ENCODE data around the gene PRDM16. TPM values are rescaled to one million over a fixed set of nuclear protein-coding genes. Genes with fewer than 3 reads are reported as not detected.

Gene PRDM16
- total RNA-seq, 1 donor from 2014 or later = 15.9 TPM

- DNase-seq (ENCODE audit: low spot score) = peak; percentile 74
These were observed 697 bp downstream of the PRDM16 start for GRCh38 chr1:3069491-3070308.

GRCh38 chr1:3070309-3070643, 1.3 kb downstream of the PRDM16 start:
- DNase-seq (ENCODE audit: low spot score) = no peak

DNA sequence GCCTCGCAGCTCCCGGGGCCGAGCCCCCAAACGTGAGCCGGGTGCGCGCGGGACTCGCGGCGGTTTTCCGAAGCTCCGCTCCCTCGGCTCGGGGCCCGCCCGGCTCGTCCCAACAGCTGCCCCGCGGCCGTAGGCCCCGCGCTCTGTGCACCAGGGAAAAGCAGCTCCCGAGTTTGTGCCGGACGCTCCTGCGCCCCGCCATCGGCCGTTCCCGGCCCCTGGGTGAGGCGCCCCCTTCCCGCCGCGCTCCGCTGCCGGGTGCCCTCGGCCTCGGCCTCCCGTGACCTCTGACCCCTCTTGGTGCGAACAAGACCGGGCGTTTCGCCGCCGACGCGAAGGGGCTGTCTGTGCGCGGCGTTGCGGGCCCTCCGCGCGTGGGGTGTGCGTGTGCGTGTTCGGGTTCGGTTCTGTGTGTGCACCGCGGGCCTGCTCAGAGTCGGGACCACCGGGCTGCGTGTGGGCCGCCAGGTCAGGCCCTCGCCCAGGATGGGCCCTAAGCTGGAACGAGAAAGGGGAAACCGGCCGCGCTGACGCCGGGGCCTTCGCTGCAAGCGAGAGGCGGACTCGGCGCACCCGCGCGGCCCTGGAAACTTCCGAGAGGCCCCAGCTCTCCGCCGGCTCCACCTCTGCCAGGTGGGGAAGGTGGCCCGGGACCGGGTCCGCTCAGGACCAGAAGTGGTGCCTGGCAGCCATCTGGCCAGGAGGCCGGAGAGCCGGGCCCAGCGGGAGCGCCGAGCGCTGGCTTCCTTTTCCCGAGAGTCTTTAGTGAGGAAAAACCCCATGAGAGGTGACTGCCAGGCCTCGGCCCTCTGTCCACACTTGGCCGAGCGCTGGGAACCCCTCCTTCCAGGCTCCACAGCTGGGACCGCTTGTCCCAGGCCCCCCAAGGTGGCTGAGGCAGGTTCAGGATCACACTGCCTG, 1.9 kb downstream of the PRDM16 start:
- DNase-seq (ENCODE audit: low spot score) = no peak

DNA sequence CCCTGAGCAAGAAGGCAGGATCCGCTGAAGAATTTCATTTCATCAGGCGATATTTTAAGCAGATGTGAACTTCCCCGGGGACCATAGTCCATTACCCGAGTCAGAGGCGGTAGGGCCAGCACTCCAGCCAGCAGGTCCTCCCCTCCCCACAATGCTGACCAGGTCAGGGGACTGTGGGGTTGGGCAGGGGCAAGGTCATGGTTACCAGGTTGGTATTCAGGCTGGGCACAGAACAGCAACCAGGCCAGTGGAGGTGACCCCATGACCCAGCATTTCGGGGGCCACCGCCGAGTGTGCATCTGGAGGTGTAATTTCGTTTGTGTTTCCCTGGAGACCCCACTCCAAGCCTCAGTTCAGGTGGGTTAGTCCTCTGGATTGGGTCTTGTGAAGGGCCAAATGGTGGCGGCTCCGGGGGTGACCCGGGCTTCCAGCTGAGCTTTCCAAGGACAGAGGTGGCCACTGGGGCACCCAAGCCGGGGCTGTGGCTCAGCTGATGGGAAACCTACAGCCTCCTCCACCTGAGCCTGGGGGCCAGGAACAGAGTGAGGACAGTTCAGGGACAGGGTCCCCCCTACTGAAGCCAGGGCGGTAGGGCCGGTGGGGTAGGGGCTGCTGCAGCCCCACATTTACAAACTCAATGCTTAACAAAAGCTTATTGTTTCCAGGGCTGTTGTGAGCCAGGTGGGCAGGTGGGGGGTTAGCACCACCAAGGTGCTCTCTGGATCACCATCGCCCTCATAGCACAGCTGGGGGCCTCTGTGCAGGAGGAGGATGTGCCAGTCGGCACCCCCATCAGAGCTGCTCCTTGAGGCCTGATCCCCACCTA, 2.8 kb downstream of the PRDM16 start:
- DNase-seq (ENCODE audit: low spot score) = no peak

DNA sequence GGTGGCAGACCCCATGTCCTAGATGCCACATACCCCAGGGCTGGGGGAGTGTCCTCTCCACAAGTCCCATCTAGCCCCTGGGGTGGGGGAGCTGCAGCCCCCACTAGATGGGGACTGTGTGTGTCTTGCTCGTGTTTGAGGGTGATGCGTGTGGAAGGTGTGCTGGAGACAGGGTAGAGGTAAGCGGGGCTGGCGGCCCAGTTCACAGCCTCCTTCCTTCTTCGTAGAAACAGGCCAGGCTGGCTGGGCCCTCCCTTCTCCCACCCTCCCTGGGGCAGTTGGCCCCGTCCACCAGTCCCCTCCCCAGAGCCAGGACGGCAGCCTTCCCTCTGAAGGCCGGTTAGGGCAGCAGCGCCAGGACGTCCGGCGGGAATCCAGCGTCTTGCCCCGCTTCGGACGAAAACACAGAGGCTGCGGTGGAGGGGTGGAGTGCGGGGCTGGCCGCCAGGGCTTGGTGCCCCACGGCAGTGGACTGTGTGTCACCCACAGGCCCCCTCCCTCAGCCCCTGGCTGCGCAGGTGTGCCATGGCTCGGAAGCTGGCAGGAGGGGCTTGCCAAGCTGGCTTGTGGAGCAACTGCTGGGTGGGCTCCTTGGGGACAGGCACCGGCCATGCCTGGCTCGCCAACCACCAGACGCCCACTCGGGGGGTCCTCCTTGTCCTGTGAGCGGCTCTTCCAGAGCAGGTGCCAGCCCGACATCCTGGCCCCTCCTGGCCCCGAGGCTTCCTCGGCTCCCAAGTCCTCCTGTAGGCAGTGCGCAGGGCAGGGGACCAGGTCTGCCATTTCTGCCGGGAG, 3.6 kb downstream of the PRDM16 start:
- no peak for DNase-seq (ENCODE audit: low spot score)

DNA sequence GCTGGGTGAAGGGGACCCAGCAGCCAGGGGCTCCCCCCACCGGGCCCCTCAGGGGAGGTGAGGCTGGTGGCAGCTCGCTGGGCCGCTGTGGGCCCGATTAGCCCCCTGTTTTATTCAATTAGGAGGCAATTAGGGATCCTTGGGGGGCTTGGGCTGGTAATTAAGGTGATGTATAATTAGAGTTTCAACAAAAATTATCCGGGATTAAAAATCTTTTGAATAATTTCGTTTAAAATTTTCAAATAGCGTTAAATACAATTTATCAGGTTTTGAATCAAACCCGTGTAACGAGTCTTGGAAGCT, 4.1 kb downstream of the PRDM16 start:
- no peak for DNase-seq (ENCODE audit: low spot score)

GRCh38 chr1:3073489-3074296, 4.7 kb downstream of the PRDM16 start:
- DNase-seq (ENCODE audit: low spot score) = no peak

- DNase-seq (ENCODE audit: low spot score) = no peak
These were observed 5.3 kb downstream of the PRDM16 start for GRCh38 chr1:3074297-3074741.

GRCh38 chr1:3074800-3075199, 5.8 kb downstream of the PRDM16 start:
- no peak for DNase-seq (ENCODE audit: low spot score)

DNA sequence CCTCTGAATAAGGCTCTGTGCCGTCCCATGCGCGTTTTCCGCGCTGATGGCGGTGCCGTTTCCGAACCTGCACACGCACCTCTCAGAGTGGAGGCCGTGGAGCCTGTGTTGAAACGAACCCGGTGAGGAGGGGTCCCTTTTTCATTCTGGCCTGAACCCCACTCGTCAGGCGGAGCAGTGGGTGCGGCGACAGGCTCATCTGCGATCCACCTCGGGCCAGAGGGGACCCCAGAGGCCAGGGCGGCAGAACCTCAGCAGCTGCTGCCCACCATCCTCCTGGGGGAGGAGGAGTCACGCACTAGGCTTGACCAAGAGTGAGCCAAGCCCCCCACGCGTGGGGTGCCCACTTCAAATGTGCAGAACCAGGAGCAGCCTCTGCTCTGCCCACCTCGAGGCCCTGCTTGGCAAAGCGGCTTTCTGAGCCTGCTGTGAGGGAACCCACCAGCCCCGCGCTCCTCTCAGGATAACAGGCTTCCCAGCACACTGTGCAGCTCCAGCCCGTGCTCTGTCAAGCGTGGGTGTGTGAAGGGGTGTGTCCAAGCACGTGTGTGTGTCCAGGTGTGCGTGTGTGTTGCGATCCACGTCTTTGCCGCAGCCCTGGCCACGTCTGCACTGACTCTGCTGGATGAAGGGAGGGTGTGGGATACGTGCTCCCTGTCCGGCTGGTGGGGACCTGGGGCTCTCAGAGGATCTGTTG, 6.8 kb downstream of the PRDM16 start:
- DNase-seq (ENCODE audit: low spot score) = no peak

DNA sequence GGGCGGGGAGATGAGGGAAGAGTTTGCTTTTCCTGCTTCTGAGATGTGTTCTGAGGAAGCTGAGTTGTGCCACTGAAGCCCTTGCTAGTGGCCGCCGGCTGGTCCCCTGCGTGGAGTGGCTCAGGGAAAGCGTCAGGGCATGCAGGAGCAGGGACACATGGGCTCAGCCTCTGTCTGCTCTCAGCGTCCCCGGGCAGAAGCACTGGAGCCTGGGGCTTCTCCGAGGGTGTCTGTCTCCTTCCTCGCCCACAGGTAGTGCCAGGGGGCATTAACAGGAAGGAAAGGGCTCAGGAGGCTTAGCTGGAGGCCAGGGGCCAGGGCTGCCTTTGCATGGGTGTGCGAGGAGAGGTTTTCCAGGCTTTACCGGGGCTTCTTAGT, 7.3 kb downstream of the PRDM16 start:
- no peak for DNase-seq (ENCODE audit: low spot score)

DNA sequence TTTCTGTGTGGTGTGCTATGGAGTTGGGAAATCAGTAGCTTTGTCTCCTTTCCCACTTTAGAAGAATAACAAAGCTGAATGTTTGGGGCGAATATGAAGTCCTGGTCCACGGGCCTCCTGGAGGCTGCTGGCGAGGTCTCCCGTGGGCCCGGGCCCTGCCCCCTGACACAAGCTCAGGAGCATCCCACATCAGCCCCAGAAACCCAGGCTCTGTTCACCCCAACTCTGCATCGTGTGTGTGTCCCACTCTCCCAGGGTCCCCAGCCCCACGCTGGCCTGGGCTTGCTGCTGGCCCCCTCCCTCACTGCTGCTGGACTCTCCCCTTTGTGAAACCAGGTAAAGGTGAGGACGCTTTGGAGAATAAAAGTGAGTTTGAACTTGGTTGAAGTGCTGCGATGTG, 8.1 kb downstream of the PRDM16 start:
- DNase-seq (ENCODE audit: low spot score) = no peak

- DNase-seq (ENCODE audit: low spot score) = no peak
These were observed 8.6 kb downstream of the PRDM16 start for GRCh38 chr1:3077561-3077960.

- no peak for DNase-seq (ENCODE audit: low spot score)
These were observed 9.4 kb downstream of the PRDM16 start for GRCh38 chr1:3078430-3078861.

- no peak for DNase-seq (ENCODE audit: low spot score)
These were observed 9.9 kb downstream of the PRDM16 start for GRCh38 chr1:3078871-3079270.

DNA sequence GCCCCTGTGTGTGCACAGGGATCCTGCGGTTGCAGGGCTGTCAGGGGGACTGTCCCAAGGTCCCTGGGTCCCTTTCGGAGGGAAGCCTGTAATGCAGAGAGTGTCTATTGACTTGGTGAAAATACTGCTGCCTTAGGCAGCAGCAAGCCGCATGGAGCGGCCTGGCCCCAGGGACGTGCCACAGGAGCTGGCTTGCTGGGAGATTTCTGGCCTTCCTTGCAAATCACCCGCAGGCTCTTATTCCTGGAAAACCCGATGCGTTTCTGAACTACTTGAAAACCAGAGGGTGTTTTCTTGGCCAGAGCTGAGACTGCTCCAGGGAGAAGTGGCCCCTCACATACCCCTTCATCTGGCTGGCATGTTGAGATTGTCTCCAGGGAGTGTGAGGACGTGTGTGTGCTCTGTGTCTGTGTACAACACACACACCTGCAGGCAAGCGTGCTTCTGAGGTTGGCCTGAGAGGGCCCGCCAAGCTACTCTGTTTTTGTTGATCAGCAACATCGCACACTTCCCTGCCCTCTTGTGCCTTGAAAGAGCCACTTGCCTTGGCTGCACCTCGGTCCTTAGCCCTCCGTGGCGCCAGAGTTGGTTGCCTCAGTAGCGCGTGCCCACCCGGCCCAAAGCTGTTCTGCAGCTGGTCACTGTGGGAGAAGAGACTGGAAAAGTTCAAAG, 10.5 kb downstream of the PRDM16 start:
- DNase-seq (ENCODE audit: low spot score) = no peak

GRCh38 chr1:3080053-3080955, 11.3 kb downstream of the PRDM16 start:
- no peak for DNase-seq (ENCODE audit: low spot score)

DNA sequence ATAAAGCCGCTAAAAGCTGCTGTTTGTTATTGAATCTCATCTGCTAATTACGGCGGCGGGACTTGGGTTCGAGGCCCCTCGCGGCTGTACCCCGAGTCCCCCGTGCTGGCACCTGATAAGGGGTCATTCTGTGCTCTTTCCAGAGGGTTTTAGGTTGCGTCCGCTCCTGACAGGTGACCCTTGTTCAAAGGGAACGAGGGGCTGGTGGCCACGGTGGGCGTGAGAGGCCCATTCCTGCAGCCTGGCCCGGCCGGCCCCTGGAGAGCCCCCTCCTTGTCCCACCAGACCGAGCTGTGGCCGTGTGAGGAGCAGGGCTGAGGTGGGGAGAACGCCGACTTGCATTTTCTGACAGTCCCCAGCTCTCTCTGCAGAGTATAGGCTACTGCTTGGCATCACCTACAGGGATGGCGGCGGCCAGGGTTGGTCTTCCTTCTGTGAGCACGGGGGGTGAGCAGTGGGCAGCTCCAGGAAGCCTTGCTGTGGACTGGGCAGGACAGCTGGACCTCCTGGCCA, 12.2 kb downstream of the PRDM16 start:
- DNase-seq (ENCODE audit: low spot score) = no peak
